NCI-H774 (cell line): ENCODE results near the gene MTCL1.

Source experiments
- DNase-seq: peaks from one replicate; lab custom pipeline; 2025; lab: John Stamatoyannopoulos, UW

The MTCL1 gene

GRCh38 chr18:8688216-8688800, 17.0 kb upstream of the MTCL1 start:
- DNase-seq: no peak

DNA sequence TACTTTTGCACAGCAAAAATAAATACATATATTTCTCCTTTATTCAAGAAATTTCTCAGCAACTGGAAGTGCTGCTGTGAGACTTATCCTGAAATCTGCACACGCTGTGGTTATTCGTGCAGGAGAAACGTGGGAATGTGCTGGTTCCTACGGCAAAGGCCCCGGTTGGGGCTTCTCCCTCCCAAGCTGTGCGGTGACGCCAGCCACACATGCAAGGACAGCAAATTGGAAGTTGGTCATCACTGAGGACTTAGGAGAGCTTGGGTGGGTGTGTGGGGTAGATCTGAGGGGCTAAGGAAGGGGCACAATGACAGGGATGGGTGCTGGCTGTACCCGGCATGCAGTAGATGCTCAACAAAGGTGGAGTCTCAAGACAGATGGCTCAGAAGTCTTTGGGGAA, 16.5 kb upstream of the MTCL1 start:
- DNase-seq: no peak

- DNase-seq: no peak
Measured at GRCh38 chr18:8689517-8689916, 15.8 kb upstream of the MTCL1 start.

- DNase-seq: no peak
Measured at GRCh38 chr18:8694891-8695290, 10.5 kb upstream of the MTCL1 start.

DNA sequence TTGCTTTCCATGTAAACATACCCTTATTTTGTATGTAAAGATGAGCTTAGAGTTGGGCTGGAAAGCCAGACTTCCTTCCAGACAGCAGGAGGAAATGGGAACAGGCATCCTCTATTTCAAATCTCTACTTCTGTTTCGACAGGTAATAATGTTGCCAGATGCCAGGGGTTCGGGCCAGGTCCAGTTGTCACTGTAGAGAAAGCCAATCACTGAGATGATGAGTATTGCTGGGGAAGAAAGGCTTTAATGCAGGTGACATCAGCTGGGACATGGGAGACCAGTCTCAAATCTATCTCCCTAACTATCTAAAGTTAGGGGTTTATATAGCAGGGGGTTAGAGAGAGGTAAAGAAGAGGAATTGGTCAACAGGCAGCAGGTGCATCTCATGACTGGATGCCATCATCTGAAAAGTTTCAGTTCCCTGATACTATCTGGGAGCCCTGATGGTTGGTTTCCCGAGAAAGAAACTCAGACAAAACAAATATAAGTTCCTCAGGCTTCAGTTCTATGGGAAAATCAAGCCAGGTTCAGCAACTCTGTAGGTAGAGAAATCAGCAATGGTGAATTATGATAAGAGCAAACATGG, 9.3 kb upstream of the MTCL1 start:
- DNase-seq: no peak

- no peak for DNase-seq
Measured at GRCh38 chr18:8696749-8697211, 8.6 kb upstream of the MTCL1 start.

DNA sequence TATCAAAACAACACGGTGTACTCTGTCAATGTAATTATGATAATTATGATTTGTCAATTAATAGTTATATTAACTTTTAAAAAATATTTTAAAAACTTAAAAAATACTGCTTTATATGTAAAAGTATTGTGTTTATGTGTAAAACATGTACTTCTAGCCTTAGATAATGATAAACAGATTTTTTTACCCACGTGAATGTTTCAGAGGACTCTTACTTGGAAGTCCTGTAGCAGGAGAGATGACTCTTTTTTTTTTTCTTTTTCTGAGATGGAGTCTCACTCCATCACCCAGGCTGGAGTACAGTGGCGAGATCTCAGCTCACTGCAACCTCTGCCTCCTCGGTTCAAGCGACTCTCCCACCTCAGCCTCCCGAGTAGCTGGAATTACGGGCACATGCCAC, 6.2 kb upstream of the MTCL1 start:
- no peak for DNase-seq

DNA sequence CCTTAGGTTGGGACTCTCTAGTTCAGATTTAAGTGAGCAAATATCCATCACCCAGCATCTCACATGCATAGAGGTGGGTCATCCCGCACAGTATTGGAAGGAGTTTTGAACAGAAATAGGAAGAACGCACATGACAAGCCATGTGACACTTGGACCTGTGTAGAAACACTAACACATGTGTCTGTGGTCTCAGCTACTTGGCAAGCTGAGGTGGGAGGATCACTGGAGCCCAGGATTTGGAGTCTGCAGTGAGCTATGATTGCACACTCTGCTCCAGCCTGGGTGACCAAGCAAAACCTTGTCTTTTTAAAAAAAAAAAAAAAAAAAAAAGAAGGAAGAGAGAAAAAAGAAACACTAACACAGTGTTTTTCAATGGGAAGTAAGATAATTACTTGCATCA, 5.4 kb upstream of the MTCL1 start:
- no peak for DNase-seq

- no peak for DNase-seq
Measured at GRCh38 chr18:8701546-8702118, 3.7 kb upstream of the MTCL1 start.

DNA sequence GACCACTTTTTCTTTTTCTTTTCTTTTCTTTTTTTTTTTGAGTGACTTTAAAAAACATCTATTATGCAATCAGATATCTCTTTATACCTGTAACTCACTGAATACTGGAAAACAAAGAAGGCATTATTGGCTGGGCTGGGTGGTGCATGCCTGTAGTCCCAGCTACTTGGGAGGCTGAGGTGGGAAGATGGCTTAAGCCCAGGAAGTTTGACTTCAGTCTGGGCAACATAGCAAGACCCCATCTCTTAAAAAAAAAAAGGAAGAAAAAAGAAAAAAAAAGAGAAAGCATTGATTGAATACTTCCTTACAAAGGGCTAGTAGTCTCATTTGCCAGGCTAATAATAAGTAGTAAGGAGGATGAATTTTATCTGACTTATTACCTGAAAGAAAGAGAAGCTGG, 2.7 kb upstream of the MTCL1 start:
- DNase-seq: no peak

GRCh38 chr18:8703092-8703709, 2.2 kb upstream of the MTCL1 start:
- DNase-seq: no peak

- no peak for DNase-seq
Measured at GRCh38 chr18:8703781-8704301, 1.5 kb upstream of the MTCL1 start.

- DNase-seq: peak; percentile 89
Measured at GRCh38 chr18:8704361-8705237, 757 bp upstream of the MTCL1 start.

DNA sequence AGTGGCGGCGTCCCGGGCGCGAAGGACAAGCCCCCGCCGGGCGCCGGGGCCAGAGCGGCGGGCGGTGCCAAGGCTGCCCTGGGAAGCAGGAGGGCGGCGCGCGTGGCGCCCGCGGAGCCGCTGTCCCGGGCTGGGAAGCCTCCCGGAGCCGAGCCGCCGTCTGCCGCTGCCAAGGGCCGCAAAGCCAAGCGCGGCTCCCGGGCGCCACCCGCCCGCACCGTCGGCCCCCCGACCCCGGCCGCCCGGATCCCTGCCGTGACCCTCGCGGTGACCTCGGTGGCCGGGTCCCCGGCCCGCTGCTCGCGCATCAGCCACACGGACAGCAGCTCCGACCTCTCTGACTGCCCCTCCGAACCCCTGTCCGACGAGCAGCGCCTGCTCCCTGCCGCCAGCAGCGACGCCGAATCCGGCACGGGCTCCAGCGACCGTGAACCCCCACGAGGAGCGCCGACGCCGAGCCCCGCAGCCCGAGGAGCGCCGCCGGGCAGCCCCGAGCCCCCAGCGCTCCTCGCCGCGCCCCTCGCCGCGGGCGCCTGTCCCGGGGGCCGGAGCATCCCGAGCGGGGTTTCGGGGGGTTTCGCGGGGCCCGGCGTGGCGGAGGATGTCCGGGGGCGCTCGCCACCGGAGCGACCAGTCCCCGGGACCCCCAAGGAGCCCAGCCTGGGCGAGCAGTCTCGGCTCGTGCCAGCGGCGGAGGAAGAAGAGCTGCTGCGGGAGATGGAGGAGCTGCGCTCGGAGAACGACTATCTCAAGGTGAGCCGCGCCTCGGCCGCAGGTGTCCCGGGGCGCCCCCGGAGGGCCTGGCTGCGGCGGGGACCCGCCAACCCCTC, 820 bp downstream of the MTCL1 start:
- no peak for DNase-seq

GRCh38 chr18:8706791-8707555, 1.6 kb downstream of the MTCL1 start:
- no peak for DNase-seq

DNA sequence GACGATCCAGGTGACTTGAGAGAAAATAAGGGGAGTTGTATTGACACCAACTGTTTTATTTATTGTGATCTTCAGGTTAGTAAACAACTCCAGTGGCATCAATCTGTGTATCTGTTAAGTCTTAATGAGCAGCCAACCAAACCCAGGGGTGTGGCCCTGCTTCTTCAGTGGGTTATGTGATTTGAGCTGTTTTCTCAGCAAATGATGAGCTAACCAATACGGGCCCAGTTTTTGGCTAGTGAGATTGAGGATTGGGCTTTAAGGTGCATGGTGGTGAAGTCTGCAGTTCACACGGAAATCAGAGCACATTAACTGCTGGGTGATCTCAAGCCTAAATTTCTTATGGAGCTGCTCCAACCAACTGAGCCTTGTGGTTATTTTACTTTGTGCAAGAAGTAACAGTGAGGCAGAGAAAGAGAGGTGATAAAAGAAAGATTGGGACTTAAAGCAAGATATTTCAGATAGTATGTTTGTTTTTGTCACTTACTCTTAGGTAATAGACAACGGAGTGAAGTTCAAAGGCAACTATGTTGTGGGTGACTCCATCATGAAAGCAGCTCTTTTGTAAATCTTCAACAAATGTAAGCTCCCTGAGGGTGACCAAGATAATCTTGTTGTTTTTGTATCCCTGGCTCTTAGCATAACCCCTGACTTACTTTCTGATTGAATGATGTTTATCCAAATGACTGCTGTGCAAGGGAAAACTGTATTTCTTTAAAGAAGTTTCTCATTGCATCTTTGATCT, 2.4 kb downstream of the MTCL1 start:
- DNase-seq: no peak

- no peak for DNase-seq
Measured at GRCh38 chr18:8708670-8709069, 3.3 kb downstream of the MTCL1 start.

DNA sequence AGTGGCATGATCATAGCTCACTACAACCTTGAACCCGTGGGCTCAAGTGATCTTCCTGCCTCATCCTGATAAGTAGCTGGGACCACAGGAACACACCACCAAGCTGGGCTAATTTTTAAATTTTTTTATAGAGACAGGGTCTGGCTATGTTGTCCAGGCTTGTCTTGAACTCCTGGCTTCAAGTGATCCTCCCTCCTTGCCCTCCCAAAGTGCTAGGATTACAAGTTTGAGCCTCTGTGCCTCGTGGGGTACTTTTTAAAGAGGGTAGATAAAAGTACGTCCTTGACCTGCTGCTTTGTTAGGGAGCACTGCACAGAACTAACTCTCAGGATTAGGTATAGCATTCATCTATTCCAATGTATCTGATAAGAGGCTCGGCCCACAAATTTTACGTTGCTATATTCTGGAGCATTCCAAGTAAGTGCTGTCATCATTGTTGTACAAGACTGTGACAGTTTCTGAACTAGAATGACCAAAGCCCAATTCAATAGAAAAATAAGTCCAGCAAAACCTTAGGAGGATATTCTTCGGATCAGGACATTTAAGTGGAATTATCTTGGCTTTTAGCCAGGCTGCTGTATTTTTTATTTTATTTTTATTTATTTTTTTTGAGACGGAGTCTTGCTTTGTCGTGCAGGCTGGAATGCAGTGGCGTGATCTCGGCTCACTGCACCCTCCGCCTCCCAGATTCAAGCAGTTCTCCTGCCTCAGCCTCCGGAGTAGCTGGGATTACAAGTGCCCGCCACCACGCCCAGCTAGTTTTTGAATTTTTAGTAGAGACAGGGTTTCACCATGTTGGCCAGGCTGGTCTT, 4.1 kb downstream of the MTCL1 start:
- DNase-seq: no peak

GRCh38 chr18:8711736-8712135, 6.4 kb downstream of the MTCL1 start:
- DNase-seq: no peak
